ENCODE results near the gene CD40LG. TPM values are rescaled to one million over a fixed set of nuclear protein-coding genes. Genes with fewer than 3 reads are reported as not detected.

Gene CD40LG
- total RNA-seq, 3 donors from 2014 or later = 0.22 to 0.43 (median 0.23) TPM

DNA sequence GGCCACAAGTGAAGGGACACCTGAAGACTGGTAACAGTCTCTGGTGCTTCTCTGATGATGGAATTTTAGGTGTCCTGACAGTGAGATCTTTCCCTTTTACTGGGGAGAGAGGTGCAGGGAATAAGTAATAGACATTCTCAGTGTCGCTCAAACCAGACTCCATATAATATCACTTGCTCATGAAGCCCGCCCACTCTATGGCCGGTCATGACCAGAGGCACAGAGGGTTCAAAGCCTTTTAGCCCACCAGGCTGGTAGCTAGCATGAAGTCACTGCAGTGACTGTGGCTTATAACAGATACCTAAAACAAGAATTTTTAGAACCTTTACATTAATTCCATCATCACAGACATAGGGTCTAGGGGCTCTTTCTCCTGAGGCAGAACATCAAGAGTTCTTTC is 2.9 kb downstream of the CD40LG start:
- ATAC-seq = no peak
- TF ChIP-seq, protein P1, sequence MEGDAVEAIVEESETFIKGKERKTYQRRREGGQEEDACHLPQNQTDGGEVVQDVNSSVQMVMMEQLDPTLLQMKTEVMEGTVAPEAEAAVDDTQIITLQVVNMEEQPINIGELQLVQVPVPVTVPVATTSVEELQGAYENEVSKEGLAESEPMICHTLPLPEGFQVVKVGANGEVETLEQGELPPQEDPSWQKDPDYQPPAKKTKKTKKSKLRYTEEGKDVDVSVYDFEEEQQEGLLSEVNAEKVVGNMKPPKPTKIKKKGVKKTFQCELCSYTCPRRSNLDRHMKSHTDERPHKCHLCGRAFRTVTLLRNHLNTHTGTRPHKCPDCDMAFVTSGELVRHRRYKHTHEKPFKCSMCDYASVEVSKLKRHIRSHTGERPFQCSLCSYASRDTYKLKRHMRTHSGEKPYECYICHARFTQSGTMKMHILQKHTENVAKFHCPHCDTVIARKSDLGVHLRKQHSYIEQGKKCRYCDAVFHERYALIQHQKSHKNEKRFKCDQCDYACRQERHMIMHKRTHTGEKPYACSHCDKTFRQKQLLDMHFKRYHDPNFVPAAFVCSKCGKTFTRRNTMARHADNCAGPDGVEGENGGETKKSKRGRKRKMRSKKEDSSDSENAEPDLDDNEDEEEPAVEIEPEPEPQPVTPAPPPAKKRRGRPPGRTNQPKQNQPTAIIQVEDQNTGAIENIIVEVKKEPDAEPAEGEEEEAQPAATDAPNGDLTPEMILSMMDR (IDR thresholded peaks at IDR 0.05) = no peak
- intact Hi-C loops (cut with DNase I, micrococcal nuclease) = no loop called here
- Histone ChIP-seq H3K4me3 (no peak overlapping the region), H3K4me1 (ENCODE audit: low read depth) (no peaks in the 10 kb centered on the region), H3K36me3 (ENCODE audit: low read depth) (no peaks in the 10 kb centered on the region), H3K9me3 (no peaks in the 10 kb centered on the region)
- DNase-seq = no peak

DNA sequence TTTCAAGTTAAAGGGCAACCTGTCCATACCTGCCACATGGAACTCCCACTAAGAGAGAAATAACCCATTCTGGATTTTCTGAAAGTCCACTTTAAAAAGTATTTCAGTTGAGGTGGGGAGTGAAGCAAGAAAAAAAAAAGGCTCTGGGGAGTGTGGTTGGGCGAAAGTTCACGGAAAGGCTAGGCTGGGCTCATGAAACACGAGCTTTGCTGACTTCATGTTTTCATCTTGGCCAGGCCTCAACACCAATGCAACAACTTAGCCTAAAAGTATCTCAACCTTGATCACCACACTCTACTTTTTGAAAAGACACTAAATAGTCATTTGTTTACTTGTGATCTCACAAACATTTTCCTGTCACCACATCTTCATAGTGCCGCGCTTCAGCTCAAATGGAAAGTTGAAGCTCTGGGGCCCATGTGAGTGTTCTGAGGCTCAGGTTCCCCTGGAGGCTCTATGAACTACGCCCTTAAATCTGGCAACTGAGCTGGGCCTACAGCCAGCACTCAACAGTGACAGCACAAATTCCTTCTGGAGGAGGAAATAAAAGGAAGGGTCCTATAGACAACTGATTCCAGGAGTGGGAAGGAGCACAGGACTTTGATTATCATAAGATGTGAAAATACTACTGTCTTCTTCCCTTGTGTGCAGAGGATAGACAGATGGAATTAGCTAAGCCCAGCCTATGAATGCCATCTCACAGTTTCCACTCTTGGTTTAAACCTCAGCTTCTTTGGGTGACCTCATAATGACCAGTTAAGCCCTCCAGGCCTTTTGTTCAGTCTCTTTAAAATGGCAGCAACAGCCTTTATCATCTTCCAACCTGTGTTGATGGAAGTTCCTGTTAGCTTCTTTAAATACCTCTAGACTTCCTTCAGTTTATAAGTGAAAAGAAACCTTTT is 5.1 kb downstream of the CD40LG start:
- Histone ChIP-seq H3K4me1 (ENCODE audit: low read depth) (no peaks in the 10 kb centered on the region), H3K36me3 (ENCODE audit: low read depth) (no peaks in the 10 kb centered on the region), H3K4me3 (no peak overlapping the region), H3K9me3 (no peaks in the 10 kb centered on the region)
- DNase-seq (no peak), ATAC-seq (no peak)
- intact Hi-C loops (cut with DNase I, micrococcal nuclease) = no loop called here
- TF ChIP-seq, protein P1 (IDR thresholded peaks at IDR 0.05) = no peak

DNA sequence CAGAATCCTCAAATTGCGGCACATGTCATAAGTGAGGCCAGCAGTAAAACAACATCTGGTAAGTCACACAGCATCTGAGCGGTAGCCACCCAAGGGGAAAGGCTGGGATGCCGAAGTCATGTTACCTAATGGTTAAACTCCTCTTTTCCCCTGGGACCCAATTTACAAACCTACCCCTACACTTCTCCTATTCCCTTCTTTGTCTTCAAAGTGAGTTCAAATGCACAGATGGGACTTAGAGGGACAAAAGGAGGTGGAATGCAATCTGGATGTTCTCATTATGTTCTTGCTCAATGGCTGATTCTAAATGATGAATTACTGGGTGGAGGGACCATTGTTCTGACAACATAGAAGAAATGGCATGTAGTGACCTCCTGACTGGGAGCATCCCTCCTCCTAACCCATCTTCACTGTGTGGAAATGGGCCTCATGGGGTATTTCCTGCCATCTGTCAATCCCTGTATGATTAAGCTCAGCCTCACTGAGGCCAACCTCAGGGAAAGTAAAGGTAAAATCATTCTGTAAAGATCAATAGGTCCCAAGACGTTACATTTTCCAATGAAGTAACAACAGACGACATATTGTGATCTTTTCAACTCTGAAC is 8.5 kb downstream of the CD40LG start:
- intact Hi-C loops (cut with DNase I, micrococcal nuclease) = no loop called here
- ATAC-seq = no peak

DNA sequence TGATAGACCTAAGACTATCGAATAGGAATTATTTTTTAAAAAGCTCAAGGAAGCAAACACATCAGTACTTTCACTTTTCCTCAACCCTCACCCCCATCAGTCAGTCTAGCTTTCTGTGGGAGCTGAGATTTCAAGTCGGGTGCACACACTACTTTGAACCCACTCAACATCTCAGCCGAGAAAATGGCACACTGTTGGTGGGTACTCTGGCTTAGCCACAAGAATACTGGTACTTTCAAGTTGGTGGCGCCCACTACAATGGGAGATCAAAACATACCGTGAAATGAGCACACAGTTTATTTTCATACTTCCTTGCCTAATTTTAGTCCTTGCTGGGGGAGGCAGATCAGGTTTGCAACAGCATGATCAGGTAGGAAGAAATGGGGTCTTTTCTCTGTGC is 10.2 kb downstream of the CD40LG start:
- no peaks in the 10 kb centered on the region for H3K36me3 ChIP-seq (ENCODE audit: low read depth)
- intact Hi-C loops (cut with DNase I, micrococcal nuclease) = no loop called here
- ATAC-seq = no peak

More for the DNA sequence above, 8.5 kb downstream of the CD40LG start:
- no peaks in the 10 kb centered on the region for H3K36me3 ChIP-seq (ENCODE audit: low read depth)
- H3K4me3 ChIP-seq = no peak overlapping the region
- H3K9me3 ChIP-seq = no peaks in the 10 kb centered on the region
- DNase-seq = no peak
- no peaks in the 10 kb centered on the region for H3K4me1 ChIP-seq (ENCODE audit: low read depth)
- TF ChIP-seq, protein P1 (IDR thresholded peaks at IDR 0.05) = no peak

DNA sequence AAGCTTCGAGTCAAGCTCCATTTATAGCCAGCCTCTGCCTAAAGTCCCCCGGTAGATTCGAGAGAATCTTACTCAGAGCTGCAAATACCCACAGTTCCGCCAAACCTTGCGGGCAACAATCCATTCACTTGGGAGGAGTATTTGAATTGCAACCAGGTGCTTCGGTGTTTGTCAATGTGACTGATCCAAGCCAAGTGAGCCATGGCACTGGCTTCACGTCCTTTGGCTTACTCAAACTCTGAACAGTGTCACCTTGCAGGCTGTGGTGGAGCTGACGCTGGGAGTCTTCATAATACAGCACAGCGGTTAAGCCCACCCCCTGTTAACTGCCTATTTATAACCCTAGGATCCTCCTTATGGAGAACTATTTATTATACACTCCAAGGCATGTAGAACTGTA is 11.2 kb downstream of the CD40LG start:
- TF ChIP-seq, protein P1 (IDR thresholded peaks at IDR 0.05) = no peak
- ATAC-seq = no peak

More for the DNA sequence above, 10.2 kb downstream of the CD40LG start:
- TF ChIP-seq, protein P1 (IDR thresholded peaks at IDR 0.05) = no peak
- Histone ChIP-seq H3K4me1 (ENCODE audit: low read depth) (no peaks in the 10 kb centered on the region), H3K4me3 (no peak overlapping the region), H3K9me3 (no peaks in the 10 kb centered on the region)
- DNase-seq = no peak

More for the DNA sequence above, 11.2 kb downstream of the CD40LG start:
- Histone ChIP-seq H3K4me3 (no peak overlapping the region), H3K36me3 (ENCODE audit: low read depth) (no peaks in the 10 kb centered on the region), H3K9me3 (no peaks in the 10 kb centered on the region), H3K4me1 (ENCODE audit: low read depth) (no peaks in the 10 kb centered on the region)
- DNase-seq = no peak
- intact Hi-C loops (cut with DNase I, micrococcal nuclease) = no loop called here

Data from mucosa of descending colon (tissue), 3 donors.